ENCODE data around the gene CCL22.

The CCL22 gene

GRCh38 chr16:57355898-57356414 is 2.6 kb upstream of the CCL22 start:
- H3K9me3 ChIP-seq (ENCODE audit: control insufficient read depth, insufficient read depth, low read depth, low read length) = no peaks in the 10 kb centered on the region
- H3K27ac ChIP-seq (ENCODE audit: extremely low read depth, low read depth, low read length) = no peak overlapping the region
- TF ChIP-seq, protein P1, sequence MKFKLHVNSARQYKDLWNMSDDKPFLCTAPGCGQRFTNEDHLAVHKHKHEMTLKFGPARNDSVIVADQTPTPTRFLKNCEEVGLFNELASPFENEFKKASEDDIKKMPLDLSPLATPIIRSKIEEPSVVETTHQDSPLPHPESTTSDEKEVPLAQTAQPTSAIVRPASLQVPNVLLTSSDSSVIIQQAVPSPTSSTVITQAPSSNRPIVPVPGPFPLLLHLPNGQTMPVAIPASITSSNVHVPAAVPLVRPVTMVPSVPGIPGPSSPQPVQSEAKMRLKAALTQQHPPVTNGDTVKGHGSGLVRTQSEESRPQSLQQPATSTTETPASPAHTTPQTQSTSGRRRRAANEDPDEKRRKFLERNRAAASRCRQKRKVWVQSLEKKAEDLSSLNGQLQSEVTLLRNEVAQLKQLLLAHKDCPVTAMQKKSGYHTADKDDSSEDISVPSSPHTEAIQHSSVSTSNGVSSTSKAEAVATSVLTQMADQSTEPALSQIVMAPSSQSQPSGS (tag by site-specific recombination; IDR thresholded peaks at IDR 0.05; ENCODE audit: low read depth) = no peak
- TF ChIP-seq, protein P2, sequence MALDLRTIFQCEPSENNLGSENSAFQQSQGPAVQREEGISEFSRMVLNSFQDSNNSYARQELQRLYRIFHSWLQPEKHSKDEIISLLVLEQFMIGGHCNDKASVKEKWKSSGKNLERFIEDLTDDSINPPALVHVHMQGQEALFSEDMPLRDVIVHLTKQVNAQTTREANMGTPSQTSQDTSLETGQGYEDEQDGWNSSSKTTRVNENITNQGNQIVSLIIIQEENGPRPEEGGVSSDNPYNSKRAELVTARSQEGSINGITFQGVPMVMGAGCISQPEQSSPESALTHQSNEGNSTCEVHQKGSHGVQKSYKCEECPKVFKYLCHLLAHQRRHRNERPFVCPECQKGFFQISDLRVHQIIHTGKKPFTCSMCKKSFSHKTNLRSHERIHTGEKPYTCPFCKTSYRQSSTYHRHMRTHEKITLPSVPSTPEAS (tag by site-specific recombination; IDR thresholded peaks at IDR 0.05) = no peak
- TF ChIP-seq BCL11B (tag by site-specific recombination; IDR thresholded peaks at IDR 0.05; ENCODE audit: low read depth) (no peak), ZNF529 (tag by site-specific recombination; IDR thresholded peaks at IDR 0.05; ENCODE audit: insufficient replicate concordance) (no peak), ZNF660 (tag by site-specific recombination; IDR thresholded peaks at IDR 0.05) (no peak), AEBP2 (tag by site-specific recombination; IDR thresholded peaks at IDR 0.05; ENCODE audit: borderline replicate concordance) (no peak), ZNF645 (tag by site-specific recombination; IDR thresholded peaks at IDR 0.05) (no peak), TCF7L2 (IDR thresholded peaks at IDR 0.05; ENCODE audit: borderline replicate concordance, low read depth, low read length) (no peak), ZNF521 (tag by site-specific recombination; IDR thresholded peaks at IDR 0.05) (no peak)
- TF ChIP-seq, protein P3, sequence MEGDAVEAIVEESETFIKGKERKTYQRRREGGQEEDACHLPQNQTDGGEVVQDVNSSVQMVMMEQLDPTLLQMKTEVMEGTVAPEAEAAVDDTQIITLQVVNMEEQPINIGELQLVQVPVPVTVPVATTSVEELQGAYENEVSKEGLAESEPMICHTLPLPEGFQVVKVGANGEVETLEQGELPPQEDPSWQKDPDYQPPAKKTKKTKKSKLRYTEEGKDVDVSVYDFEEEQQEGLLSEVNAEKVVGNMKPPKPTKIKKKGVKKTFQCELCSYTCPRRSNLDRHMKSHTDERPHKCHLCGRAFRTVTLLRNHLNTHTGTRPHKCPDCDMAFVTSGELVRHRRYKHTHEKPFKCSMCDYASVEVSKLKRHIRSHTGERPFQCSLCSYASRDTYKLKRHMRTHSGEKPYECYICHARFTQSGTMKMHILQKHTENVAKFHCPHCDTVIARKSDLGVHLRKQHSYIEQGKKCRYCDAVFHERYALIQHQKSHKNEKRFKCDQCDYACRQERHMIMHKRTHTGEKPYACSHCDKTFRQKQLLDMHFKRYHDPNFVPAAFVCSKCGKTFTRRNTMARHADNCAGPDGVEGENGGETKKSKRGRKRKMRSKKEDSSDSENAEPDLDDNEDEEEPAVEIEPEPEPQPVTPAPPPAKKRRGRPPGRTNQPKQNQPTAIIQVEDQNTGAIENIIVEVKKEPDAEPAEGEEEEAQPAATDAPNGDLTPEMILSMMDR (tag by site-specific recombination; IDR thresholded peaks at IDR 0.05) = no peak
- ChIA-PET CTCF (interaction anchor here (0.6 to 1.1 kb wide), 3 partner anchors 12 to 63 kb away, joined by 3 to 4 read pairs (median 3); no protein-coding TSS in a partner anchor), POLR2A (no interaction called here)
- H3K36me3 ChIP-seq (ENCODE audit: control insufficient read depth in 2 of 2, insufficient read depth in 1 of 2, low read length in 2 of 2) = no peaks in the 10 kb centered on the region
- no peak overlapping the region for H3K4me3 ChIP-seq (ENCODE audit: low read depth, low read length)
- no peaks in the 10 kb centered on the region for H3K4me1 ChIP-seq (ENCODE audit: control insufficient read depth, insufficient read depth, low read length)

DNA sequence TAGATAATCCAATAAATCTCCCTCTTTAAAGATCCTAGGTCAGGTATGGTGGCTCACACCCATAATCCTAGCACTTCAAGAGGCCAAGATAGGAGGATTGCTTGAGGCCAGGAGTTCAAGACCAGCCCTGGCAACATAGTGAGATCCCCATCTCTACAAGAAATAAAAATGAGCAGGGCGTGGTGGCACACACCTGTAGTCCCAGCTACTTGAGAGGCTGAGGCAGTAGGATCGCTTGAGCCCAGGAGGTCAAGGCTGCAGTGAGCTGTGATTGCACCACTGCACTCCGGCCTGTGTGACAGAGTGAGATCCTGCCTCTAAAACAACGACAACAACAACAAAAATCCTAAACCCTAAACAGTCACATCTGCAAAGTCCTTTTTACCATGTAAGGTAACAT is 2.0 kb upstream of the CCL22 start:
- no peak overlapping the region for H3K4me3 ChIP-seq (ENCODE audit: low read depth, low read length)
- ChIA-PET POLR2A (no interaction called here), CTCF (interaction anchor here (1.1 kb wide), 1 partner anchor 63 kb away, joined by 3 read pairs; no protein-coding TSS in a partner anchor)
- TF ChIP-seq BCL6B (tag by site-specific recombination; IDR thresholded peaks at IDR 0.05) (no peak), ZNF266 (tag by site-specific recombination; IDR thresholded peaks at IDR 0.05; ENCODE audit: low read depth) (no peak), ZNF223 (tag by site-specific recombination; IDR thresholded peaks at IDR 0.05) (no peak), ZNF610 (tag by site-specific recombination; IDR thresholded peaks at IDR 0.05; ENCODE audit: borderline replicate concordance) (no peak), ZNF354C (tag by site-specific recombination; IDR thresholded peaks at IDR 0.05; ENCODE audit: borderline replicate concordance, low read depth) (no peak), ZNF747 (tag by site-specific recombination; IDR thresholded peaks at IDR 0.05) (no peak)
- TF ChIP-seq, protein P4, sequence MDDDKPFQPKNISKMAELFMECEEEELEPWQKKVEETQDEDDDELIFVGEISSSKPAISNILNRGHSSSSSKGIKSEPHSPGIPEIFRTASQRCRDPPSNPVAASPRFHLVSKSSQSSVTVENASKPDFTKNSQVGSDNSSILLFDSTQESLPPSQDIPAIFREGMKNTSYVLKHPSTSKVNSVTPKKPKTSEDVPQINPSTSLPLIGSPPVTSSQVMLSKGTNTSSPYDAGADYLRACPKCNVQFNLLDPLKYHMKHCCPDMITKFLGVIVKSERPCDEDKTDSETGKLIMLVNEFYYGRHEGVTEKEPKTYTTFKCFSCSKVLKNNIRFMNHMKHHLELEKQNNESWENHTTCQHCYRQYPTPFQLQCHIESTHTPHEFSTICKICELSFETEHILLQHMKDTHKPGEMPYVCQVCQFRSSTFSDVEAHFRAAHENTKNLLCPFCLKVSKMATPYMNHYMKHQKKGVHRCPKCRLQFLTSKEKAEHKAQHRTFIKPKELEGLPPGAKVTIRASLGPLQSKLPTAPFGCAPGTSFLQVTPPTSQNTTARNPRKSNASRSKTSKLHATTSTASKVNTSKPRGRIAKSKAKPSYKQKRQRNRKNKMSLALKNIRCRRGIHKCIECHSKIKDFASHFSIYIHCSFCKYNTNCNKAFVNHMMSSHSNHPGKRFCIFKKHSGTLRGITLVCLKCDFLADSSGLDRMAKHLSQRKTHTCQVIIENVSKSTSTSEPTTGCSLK (tag by site-specific recombination; IDR thresholded peaks at IDR 0.05) = no peak
- no peak overlapping the region for H3K27ac ChIP-seq (ENCODE audit: extremely low read depth, low read depth, low read length)
- H3K4me1 ChIP-seq (ENCODE audit: control insufficient read depth, insufficient read depth, low read length) = no peaks in the 10 kb centered on the region
- H3K9me3 ChIP-seq (ENCODE audit: control insufficient read depth, insufficient read depth, low read depth, low read length) = no peaks in the 10 kb centered on the region
- H3K36me3 ChIP-seq (ENCODE audit: control insufficient read depth in 2 of 2, insufficient read depth in 1 of 2, low read length in 2 of 2) = no peaks in the 10 kb centered on the region

Data from HEK293 (cell line).